VCaP (cell line): ENCODE results near the gene OR2T5.
"Not testable (repeated sequence)": the region's sequence is repeated elsewhere in the genome, so short reads cannot be mapped to it uniquely, and the experiment has no call there.

ENCODE experiments used
- H3K27ac ChIP-seq: fragments of 450-650 bp; 2 replicates; pipeline ENCODE4 v1.5.1; 2017
- TF ChIP-seq, protein P1 (sequence below): fragments of 450-650 bp; conservative IDR thresholded peaks from 2 replicates; pipeline ENCODE4 v1.5.1; 2017; ENCODE audit warnings: mild to moderate bottlenecking, moderate library complexity

The OR2T5 gene

DNA sequence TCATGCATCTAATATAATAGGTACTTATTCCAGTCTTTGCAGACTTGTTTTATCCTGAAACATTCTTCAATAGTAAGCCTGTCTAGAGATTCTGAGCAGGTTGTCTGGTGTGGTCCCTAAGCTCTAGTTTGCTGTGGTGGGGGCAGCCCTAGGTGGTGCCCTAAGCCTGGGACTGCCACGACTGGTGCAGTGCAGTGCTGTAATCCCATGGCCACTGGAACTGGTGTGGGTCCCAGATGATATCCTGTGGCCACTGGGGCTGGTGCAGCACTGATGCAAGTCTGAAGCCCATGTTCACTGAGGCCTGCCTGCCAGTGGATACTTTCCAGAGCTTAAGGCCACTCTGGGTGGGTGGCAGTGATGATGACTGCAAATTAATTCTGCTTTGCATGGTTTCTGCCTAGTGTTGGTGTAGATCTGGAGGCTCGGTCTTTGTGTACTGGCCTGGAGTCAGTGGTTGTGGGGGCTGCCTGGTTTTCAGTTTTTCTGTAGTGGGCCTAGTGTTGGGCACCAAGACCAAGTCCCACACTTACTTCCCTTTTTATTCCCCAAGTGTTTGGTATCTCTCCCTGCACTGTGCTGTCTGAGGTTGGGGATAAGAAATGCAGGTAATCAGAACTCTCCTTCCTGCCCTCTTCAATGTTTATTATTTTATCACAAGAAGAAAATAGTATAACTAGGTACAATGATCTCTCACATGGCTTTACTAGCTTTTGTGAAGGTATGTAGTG, 12.1 kb downstream of the OR2T5 start:
- not testable (repeated sequence) for H3K27ac ChIP-seq

DNA sequence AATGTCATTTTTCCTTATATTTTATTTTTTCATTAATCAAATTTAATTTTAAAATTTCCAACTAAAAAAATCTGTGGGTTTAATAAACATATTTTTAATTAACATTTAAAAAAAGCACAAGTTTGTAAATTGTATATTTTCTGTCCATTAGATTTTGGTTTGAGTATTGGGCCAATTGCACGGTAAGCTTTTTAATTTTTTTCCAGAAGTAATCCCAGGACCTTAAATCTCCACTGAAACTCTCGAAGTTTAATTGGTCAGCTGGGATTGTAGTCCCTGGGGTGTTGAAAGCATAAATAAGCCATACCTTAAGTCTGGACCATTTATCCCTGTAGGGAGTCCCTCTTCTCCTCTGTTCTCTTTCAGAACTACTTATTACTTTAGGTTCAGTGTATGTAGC, 19.4 kb downstream of the OR2T5 start, which contains the start of gene OR2G6:
OR2G6 (plus strand) TSS at position 301 of the 400 bp plus-strand sequence. CDS start 13,574 bp downstream, outside the sequence.
- H3K27ac ChIP-seq: not testable (repeated sequence)

DNA sequence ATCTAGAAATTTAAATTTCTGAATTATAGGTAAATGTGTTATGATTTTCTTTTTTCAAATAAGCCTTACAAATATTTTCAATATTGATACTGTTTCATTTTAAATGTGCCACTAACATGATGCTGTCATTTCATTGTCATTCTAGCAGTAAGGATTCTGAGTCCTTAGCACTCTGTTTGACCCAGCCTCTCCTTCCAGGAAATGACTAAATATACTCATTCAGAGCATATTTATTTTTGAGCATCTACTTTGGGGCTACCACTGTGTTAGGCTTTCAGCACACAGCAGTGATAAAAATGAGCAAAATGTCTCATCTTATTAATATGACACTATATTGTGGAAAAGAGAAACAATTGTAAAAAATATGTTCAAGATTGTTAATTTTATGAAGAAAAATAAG, 21.8 kb downstream of the OR2T5 start:
- not testable (repeated sequence) for H3K27ac ChIP-seq

DNA sequence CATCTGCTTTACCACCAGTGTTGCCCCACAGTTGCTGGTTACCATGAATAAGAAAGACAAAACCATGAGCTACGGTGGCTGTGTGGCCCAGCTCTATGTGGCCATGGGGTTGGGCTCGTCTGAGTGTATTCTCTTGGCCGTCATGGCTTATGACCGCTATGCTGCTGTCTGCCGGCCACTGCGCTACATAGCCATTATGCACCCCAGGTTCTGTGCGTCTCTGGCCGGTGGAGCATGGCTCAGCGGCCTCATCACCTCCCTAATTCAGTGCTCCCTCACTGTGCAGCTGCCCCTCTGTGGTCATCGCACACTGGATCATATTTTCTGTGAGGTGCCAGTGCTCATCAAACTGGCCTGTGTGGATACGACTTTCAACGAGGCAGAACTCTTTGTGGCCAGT, 33.5 kb downstream of the OR2T5 start:
- H3K27ac ChIP-seq: no peak overlapping the region
- TF ChIP-seq, protein P1, sequence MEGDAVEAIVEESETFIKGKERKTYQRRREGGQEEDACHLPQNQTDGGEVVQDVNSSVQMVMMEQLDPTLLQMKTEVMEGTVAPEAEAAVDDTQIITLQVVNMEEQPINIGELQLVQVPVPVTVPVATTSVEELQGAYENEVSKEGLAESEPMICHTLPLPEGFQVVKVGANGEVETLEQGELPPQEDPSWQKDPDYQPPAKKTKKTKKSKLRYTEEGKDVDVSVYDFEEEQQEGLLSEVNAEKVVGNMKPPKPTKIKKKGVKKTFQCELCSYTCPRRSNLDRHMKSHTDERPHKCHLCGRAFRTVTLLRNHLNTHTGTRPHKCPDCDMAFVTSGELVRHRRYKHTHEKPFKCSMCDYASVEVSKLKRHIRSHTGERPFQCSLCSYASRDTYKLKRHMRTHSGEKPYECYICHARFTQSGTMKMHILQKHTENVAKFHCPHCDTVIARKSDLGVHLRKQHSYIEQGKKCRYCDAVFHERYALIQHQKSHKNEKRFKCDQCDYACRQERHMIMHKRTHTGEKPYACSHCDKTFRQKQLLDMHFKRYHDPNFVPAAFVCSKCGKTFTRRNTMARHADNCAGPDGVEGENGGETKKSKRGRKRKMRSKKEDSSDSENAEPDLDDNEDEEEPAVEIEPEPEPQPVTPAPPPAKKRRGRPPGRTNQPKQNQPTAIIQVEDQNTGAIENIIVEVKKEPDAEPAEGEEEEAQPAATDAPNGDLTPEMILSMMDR: no peak

- H3K27ac ChIP-seq: not testable (repeated sequence)
These were observed 49.1 kb downstream of the OR2T5 start for GRCh38 chr1:248537449-248537848.
